Endothelial cell of hepatic sinusoid (primary cell): ENCODE data around the gene FKBP5.
"Not testable (repeated sequence)": the region's sequence is repeated elsewhere in the genome, so short reads cannot be mapped to it uniquely, and the experiment has no call there.

ENCODE experiments used
- in situ Hi-C: cut with HindIII; loops from 2 replicates; pipeline ENCODE4 v1.10.0; 2017; ENCODE audit warnings: low sequenced_read_pairs

Gene FKBP5

GRCh38 chr6:35688605-35689322, at the start of gene FKBP5:
Gene FKBP5 (minus strand): TSS chr6:35688915. CDS start chr6:35642824, 46,091 bp downstream.
- in situ Hi-C loops, result no loop called here

- in situ Hi-C loops, result no loop called here
Measured at GRCh38 chr6:35737413-35738211, 48.9 kb upstream of the FKBP5 start.

GRCh38 chr6:35736982-35737412, 48.3 kb upstream of the FKBP5 start, which contains the start of gene ARMC12:
Gene ARMC12 (plus strand): TSS chr6:35737032. CDS start chr6:35737109, 77 bp downstream.
- in situ Hi-C loops, result no loop called here

GRCh38 chr6:35736253-35736894, 47.7 kb upstream of the FKBP5 start:
- in situ Hi-C loops, result no loop called here

- in situ Hi-C loops, result no loop called here
Measured at GRCh38 chr6:35735452-35735851, 46.7 kb upstream of the FKBP5 start.

GRCh38 chr6:35734319-35734718, 45.6 kb upstream of the FKBP5 start:
- in situ Hi-C loops, result not testable (repeated sequence)

- in situ Hi-C loops, result no loop called here
Measured at GRCh38 chr6:35733633-35734032, 44.9 kb upstream of the FKBP5 start.

- in situ Hi-C loops, result no loop called here
Measured at GRCh38 chr6:35731736-35732532, 43.2 kb upstream of the FKBP5 start.

- in situ Hi-C loops, result no loop called here
Measured at GRCh38 chr6:35731414-35731735, 42.7 kb upstream of the FKBP5 start.

GRCh38 chr6:35730745-35731413, 42.2 kb upstream of the FKBP5 start:
- in situ Hi-C loops, result no loop called here

- in situ Hi-C loops, result no loop called here
Measured at GRCh38 chr6:35729722-35730121, 41.0 kb upstream of the FKBP5 start.

- in situ Hi-C loops, result no loop called here
Measured at GRCh38 chr6:35728683-35729678, 40.3 kb upstream of the FKBP5 start.

GRCh38 chr6:35727935-35728682, 39.4 kb upstream of the FKBP5 start:
- in situ Hi-C loops, result no loop called here

- in situ Hi-C loops, result no loop called here
Measured at GRCh38 chr6:35727231-35727934, 38.7 kb upstream of the FKBP5 start.

- in situ Hi-C loops, result no loop called here
Measured at GRCh38 chr6:35725721-35726438, 37.2 kb upstream of the FKBP5 start.

GRCh38 chr6:35725081-35725708, 36.5 kb upstream of the FKBP5 start:
- in situ Hi-C loops, result no loop called here

- in situ Hi-C loops, result no loop called here
Measured at GRCh38 chr6:35724471-35724870, 35.8 kb upstream of the FKBP5 start.
